ENCODE results near the gene WWTR1.

Gene WWTR1

GRCh38 chr3:149657926-149658743 lies at the start of gene WWTR1:
Gene WWTR1 (minus strand): TSS chr3:149658025. CDS start chr3:149657306, 719 bp downstream.
- DNase-seq (ENCODE audit: low spot score) = peak; percentile 93

DNA sequence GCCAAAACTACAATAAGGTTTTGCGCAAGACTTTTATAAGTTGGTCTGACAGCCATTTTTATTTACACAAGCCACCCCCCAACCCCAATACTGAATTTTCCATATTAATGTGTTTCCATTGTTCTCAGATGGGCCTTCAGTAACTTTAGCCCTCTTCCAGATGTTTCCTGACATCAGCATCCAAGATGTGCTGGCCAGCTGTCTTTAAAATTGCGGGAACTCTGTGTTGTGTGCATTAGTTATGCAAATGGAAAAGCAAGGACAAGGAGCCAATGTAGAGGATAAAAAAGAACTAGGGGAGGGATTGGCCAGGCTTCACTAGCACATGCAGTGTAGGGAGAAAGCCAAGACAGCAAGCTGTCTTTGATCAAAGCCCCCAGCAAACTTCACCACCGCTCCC lies 49.1 kb upstream of the WWTR1 start:
- no peak for DNase-seq (ENCODE audit: low spot score)

GRCh38 chr3:149705416-149705815 lies 47.6 kb upstream of the WWTR1 start:
- no peak for DNase-seq (ENCODE audit: low spot score)

GRCh38 chr3:149703466-149703865 lies 45.6 kb upstream of the WWTR1 start:
- DNase-seq (ENCODE audit: low spot score) = no peak

- no peak for DNase-seq (ENCODE audit: low spot score)
Measured at GRCh38 chr3:149702691-149703441, 45.0 kb upstream of the WWTR1 start.

- no peak for DNase-seq (ENCODE audit: low spot score)
Measured at GRCh38 chr3:149701977-149702350, 44.1 kb upstream of the WWTR1 start.

DNA sequence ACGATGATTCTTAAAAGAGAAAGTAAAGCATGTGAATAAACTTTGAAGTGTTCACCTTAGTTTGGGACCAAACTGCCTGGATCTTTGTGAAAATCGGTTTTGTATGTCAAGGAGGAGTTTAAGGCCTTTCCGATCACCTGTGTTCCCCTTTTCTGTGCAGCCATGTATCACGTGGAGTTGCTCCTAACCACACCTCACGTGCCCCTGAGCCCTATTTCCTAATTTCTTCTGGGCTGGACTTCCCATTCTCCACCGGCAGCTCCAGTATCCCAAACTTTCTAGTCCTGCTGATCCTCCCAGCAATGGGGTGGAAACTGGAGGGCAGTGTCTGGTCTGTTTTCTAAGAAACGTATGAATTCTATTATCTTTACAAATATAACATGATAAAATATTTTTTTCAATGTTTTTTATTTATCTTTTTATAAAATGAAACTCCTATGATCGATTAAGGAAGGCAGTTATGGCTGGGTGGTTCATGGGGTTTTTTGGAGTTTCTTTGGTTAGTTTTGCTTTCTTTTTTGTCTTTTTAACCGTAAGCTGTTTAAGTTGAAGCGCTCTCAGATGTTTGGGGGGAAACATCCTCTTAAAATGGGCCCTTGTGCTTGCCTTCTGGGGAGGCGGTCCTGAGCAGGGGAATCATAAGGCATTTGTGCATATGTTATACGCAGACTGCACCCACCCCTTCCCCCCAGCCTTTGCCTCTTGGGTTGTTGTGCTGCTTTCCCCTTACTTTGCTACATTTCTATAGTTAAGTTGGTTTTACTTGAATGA lies 43.6 kb upstream of the WWTR1 start:
- DNase-seq (ENCODE audit: low spot score) = no peak

- DNase-seq (ENCODE audit: low spot score) = no peak
Measured at GRCh38 chr3:149688122-149688757, 30.4 kb upstream of the WWTR1 start.

- no peak for DNase-seq (ENCODE audit: low spot score)
Measured at GRCh38 chr3:149686996-149687395, 29.2 kb upstream of the WWTR1 start.

GRCh38 chr3:149678351-149678950 lies 20.6 kb upstream of the WWTR1 start:
- DNase-seq (ENCODE audit: low spot score) = peak; percentile 94

DNA sequence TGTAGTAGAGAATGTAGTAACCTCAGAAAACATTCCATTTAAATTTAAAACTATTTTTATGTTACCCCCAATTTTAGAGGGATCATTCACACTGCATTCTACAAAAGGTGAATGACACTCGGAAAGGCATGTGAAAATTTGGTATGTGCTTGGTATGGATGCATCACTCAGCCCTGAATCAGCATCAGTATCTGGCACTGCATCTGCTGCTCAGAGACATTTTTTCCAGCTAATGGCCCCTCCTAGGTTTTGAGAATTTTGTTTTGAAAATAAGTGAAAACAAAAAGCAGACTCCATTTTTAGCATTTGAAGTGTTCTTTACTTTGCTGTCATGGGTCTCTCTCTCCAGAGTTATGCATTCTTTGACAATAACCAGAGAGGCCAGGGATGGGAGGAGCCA lies 15.6 kb upstream of the WWTR1 start:
- no peak for DNase-seq (ENCODE audit: low spot score)

DNA sequence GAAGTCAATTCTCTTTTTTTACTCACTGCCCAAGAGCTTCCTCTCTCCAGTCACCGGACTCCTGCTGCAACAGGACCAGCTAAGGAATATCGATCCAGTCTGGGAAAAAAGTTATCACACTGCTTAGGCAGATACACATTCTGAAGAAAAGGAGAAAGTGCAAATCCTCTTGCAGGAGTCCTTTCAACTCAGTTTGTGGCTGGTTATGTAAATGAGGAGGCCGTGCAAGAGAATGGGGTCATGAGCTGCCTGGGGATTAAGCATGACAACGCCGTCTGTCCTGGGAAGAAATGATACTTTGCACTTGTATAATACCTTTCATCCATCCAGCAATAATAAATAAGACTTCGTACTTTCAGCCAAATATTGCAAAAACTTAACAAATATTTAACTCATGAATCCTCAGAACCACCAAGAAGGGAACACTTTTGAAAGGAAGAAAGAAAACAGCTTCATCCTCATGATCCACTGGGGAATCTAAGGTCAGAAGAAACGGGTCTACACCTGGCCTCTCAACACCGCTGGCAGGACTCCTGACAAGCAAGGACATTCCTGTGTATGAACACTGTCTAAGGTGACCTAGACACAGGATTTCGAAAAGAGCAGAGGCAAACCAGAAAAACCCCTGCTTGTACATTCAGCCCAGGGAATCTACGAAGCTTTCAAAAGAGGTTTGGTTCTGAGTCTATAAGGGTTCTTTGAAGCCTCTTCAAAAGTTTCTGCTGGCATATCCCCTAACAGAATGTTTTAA lies 13.1 kb upstream of the WWTR1 start:
- no peak for DNase-seq (ENCODE audit: low spot score)

- DNase-seq (ENCODE audit: low spot score) = no peak
Measured at GRCh38 chr3:149667576-149667975, 9.8 kb upstream of the WWTR1 start.

- no peak for DNase-seq (ENCODE audit: low spot score)
Measured at GRCh38 chr3:149663966-149664365, 6.1 kb upstream of the WWTR1 start.

DNA sequence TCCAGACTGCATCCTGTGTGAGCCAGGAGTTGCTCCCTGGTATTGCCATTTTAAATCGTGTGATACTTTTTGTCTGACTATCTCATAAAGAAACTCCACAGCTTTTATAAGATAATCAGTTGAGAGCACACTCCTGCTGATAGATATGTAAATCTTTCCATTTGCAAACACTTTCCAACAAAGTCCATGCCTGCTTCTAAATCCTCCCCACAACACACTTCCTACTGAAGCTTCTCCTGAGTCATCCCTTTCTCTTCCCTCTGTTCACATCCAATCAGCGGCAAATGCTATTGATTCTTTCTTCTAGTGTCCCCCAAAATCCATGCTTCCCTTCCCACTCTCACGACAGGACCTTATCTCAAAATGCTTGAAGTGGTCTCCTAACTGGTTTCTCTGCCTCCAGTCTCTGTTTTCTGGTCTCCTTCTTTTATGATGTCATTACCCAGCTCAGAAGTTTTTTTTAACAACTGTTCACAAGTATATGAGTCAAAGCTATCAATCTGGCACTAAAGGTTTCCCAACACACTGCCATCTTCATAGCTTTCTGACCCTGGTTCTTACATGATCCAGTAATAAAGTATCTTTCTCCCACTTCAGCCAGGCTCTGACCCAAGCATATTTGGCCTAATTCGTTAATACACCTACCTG lies 4.5 kb upstream of the WWTR1 start:
- DNase-seq (ENCODE audit: low spot score) = no peak

DNA sequence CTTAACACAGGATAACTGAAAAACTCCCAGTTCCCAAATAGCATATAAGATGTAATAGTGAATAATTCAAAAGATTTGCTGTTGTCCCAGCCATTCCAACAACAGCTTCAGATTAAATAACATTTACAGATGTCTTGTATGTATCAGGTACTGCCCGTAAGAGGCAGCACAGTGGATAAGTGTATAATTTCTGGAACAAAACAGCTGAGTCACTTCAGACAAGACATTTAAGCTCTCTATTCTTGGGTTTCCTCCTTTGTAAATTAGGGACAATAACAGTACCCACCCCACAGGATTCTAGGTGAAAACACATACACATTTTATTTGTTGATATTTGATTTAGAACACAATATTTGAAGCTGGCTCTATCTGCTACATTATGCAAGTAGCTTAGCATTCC lies 2.6 kb upstream of the WWTR1 start:
- no peak for DNase-seq (ENCODE audit: low spot score)

GRCh38 chr3:149658744-149659497 lies 1.1 kb upstream of the WWTR1 start:
- no peak for DNase-seq (ENCODE audit: low spot score)

GRCh38 chr3:149657321-149657925 lies 402 bp downstream of the WWTR1 start:
- no peak for DNase-seq (ENCODE audit: low spot score)

- DNase-seq (ENCODE audit: low spot score) = no peak
Measured at GRCh38 chr3:149655826-149656574, 1.8 kb downstream of the WWTR1 start.
